ENCODE results near the gene AP3D1. TPM values are rescaled to one million over a fixed set of nuclear protein-coding genes. Genes with fewer than 3 reads are reported as not detected.
A peak's percentile ranks its signal among the peaks of the same experiment; 100 is the strongest.

Gene AP3D1
- total and polyA plus RNA-seq, 9 of the 15 experiments (the other 6 are each of a cell fraction or from before 2014, with no cell fraction given): 1.2 to 86.1 (median 35.9) TPM

DNA sequence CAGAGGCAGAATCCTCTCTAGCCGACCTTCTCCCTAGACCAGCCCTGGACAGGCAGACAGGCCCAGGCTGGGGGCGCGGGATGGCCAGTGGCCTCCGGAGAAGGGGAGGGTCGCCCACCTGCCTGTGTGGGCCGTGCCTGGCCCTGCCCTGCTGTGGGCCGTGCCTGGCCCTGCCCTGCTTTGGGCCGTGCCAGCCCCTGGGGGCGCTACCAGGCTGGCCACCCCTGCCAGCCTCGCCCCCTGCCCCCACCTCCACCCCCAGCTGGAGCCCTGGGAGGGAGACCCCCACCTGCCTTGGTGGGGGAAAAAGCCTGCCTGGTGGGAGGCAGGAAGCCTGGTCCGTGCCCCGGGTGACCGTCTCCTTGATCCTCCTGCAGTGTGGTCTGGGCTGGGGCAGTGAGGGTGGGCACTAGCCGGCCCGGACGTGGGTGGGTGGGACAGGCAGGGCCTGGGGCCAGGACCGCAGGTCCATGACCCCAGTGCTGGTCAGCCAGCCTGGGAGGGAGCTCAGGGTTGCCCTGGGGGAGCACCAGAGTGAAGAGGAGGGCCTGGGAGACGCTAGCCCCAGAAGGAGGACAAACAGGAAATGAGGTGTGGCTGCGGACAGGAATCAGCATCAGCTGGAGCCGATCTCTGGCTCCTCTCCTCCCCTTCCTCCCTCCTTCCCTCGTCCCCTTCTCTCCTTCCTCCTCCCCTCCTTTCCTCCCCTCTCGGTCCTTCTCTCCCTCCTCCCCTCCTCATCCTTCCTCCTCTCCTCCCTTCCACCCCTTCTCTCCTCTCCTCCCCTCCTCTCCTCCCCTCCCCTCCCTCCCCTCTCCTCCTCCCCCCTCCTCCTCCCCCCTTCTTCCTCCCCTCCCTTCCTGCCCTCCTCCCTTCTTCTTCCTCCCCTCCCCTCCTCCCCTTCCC is 95.2 kb downstream of the AP3D1 start (continued):
- TF ChIP-seq, protein P1, sequence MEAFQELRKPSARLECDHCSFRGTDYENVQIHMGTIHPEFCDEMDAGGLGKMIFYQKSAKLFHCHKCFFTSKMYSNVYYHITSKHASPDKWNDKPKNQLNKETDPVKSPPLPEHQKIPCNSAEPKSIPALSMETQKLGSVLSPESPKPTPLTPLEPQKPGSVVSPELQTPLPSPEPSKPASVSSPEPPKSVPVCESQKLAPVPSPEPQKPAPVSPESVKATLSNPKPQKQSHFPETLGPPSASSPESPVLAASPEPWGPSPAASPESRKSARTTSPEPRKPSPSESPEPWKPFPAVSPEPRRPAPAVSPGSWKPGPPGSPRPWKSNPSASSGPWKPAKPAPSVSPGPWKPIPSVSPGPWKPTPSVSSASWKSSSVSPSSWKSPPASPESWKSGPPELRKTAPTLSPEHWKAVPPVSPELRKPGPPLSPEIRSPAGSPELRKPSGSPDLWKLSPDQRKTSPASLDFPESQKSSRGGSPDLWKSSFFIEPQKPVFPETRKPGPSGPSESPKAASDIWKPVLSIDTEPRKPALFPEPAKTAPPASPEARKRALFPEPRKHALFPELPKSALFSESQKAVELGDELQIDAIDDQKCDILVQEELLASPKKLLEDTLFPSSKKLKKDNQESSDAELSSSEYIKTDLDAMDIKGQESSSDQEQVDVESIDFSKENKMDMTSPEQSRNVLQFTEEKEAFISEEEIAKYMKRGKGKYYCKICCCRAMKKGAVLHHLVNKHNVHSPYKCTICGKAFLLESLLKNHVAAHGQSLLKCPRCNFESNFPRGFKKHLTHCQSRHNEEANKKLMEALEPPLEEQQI (IDR thresholded peaks at IDR 0.05): no peak
- TF ChIP-seq PRMT5 (CRISPR knock-in tag; IDR thresholded peaks at IDR 0.05) (no peak), ZNF282 (CRISPR knock-in tag; IDR thresholded peaks at IDR 0.05) (no peak), ZNF146 (CRISPR knock-in tag; IDR thresholded peaks at IDR 0.05; ENCODE audit: unreplicated experiment) (no peak), ZNF12 (CRISPR knock-in tag; IDR thresholded peaks at IDR 0.05) (no peak), ZNF551 (CRISPR knock-in tag; IDR thresholded peaks at IDR 0.05) (no peak), DDX20 (tag; IDR thresholded peaks at IDR 0.05; ENCODE audit: low read depth) (no peak), POLR2A (conservative IDR thresholded peaks at IDR 0.05) (peak; percentile 77), ZNF766 (CRISPR knock-in tag; conservative IDR thresholded peaks at IDR 0.05) (peak; percentile 71; the same call in 1 of the 2 replicates), NFIC (IDR thresholded peaks at IDR 0.05) (no peak; the same call in 1 of the 2 replicates), PTBP1 (IDR thresholded peaks at IDR 0.05; ENCODE audit: low read depth, low read length) (no peak), GATAD2A (IDR thresholded peaks at IDR 0.05) (peak; percentile 67; the same call in 1 of the 2 replicates), EWSR1 (IDR thresholded peaks at IDR 0.05; ENCODE audit: borderline replicate concordance, low read depth, partially characterized antibody) (no peak), HSF4 (CRISPR knock-in tag; IDR thresholded peaks at IDR 0.05; ENCODE audit: borderline replicate concordance) (no peak), OTX1 (CRISPR knock-in tag; IDR thresholded peaks at IDR 0.05) (peak; percentile 89), RBM17 (IDR thresholded peaks at IDR 0.05; ENCODE audit: borderline replicate concordance, low read depth, low read length) (no peak), ZFP36 (IDR thresholded peaks at IDR 0.05; ENCODE audit: low read depth, low read length, partially characterized antibody) (peak; percentile 67), ZNF507 (tag; conservative IDR thresholded peaks at IDR 0.05) (no peak), HEY1 (CRISPR knock-in tag; IDR thresholded peaks at IDR 0.05; ENCODE audit: borderline replicate concordance) (no peak)
- TF ChIP-seq, protein P2, sequence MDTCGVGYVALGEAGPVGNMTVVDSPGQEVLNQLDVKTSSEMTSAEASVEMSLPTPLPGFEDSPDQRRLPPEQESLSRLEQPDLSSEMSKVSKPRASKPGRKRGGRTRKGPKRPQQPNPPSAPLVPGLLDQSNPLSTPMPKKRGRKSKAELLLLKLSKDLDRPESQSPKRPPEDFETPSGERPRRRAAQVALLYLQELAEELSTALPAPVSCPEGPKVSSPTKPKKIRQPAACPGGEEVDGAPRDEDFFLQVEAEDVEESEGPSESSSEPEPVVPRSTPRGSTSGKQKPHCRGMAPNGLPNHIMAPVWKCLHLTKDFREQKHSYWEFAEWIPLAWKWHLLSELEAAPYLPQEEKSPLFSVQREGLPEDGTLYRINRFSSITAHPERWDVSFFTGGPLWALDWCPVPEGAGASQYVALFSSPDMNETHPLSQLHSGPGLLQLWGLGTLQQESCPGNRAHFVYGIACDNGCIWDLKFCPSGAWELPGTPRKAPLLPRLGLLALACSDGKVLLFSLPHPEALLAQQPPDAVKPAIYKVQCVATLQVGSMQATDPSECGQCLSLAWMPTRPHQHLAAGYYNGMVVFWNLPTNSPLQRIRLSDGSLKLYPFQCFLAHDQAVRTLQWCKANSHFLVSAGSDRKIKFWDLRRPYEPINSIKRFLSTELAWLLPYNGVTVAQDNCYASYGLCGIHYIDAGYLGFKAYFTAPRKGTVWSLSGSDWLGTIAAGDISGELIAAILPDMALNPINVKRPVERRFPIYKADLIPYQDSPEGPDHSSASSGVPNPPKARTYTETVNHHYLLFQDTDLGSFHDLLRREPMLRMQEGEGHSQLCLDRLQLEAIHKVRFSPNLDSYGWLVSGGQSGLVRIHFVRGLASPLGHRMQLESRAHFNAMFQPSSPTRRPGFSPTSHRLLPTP (IDR thresholded peaks at IDR 0.05; ENCODE audit: borderline replicate concordance, extremely low read depth, insufficient read length): no peak
- TF ChIP-seq, protein P3, sequence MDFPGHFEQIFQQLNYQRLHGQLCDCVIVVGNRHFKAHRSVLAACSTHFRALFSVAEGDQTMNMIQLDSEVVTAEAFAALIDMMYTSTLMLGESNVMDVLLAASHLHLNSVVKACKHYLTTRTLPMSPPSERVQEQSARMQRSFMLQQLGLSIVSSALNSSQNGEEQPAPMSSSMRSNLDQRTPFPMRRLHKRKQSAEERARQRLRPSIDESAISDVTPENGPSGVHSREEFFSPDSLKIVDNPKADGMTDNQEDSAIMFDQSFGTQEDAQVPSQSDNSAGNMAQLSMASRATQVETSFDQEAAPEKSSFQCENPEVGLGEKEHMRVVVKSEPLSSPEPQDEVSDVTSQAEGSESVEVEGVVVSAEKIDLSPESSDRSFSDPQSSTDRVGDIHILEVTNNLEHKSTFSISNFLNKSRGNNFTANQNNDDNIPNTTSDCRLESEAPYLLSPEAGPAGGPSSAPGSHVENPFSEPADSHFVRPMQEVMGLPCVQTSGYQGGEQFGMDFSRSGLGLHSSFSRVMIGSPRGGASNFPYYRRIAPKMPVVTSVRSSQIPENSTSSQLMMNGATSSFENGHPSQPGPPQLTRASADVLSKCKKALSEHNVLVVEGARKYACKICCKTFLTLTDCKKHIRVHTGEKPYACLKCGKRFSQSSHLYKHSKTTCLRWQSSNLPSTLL (IDR thresholded peaks at IDR 0.05): no peak
